Epithelial cell of esophagus (primary cell): ENCODE results near the gene CYCS.

Experiments
- DNase-seq: peaks from one replicate; pipeline ENCODE4 v3.0.0; 2010; ENCODE audit warnings: low read depth
- H3K4me3 ChIP-seq: 2 replicates; pipeline ENCODE4 v1.5.1; 2011; ENCODE audit warnings: mild to moderate bottlenecking, low read length, control low read depth
- CTCF ChIP-seq: IDR thresholded peaks from 2 replicates; pipeline ENCODE4 v1.5.1; 2011; ENCODE audit warnings: low read depth, mild to moderate bottlenecking, low read length, control low read depth, inconsistent platforms; ENCODE audit not compliant: insufficient read depth; ENCODE audit errors: missing control alignments

The CYCS gene

GRCh38 chr7:25103773-25104172 is 21.3 kb downstream of the CYCS start:
- no peak overlapping the region for H3K4me3 ChIP-seq
- no peak for DNase-seq
- TF ChIP-seq CTCF = no peak

- no peak for TF ChIP-seq CTCF
- no peak for DNase-seq
- H3K4me3 ChIP-seq = no peak overlapping the region
These were observed 23.2 kb downstream of the CYCS start for GRCh38 chr7:25101817-25102216.

GRCh38 chr7:25098096-25099046 is 26.7 kb downstream of the CYCS start:
- H3K4me3 ChIP-seq = no peak overlapping the region
- peak; percentile 77 for DNase-seq

GRCh38 chr7:25095516-25096345 is 29.3 kb downstream of the CYCS start:
- H3K4me3 ChIP-seq = no peak overlapping the region
- TF ChIP-seq CTCF = no peak
- no peak for DNase-seq

More at GRCh38 chr7:25098096-25099046, 26.7 kb downstream of the CYCS start:
- TF ChIP-seq CTCF = peak; percentile 97

- peak; percentile 78 for DNase-seq
These were observed 31.7 kb downstream of the CYCS start for GRCh38 chr7:25093268-25093826.

More at GRCh38 chr7:25093268-25093826, 31.7 kb downstream of the CYCS start:
- peak; percentile 94 for TF ChIP-seq CTCF
- H3K4me3 ChIP-seq = no peak overlapping the region
